ENCODE results near the gene GTF2H2C.
"Not testable (repeated sequence)": the region's sequence is repeated elsewhere in the genome, so short reads cannot be mapped to it uniquely, and the experiment has no call there.

The GTF2H2C gene
- total RNA-seq, result 3.9 to 6.6 (median 6.6) reads per million in 3 donors

DNA sequence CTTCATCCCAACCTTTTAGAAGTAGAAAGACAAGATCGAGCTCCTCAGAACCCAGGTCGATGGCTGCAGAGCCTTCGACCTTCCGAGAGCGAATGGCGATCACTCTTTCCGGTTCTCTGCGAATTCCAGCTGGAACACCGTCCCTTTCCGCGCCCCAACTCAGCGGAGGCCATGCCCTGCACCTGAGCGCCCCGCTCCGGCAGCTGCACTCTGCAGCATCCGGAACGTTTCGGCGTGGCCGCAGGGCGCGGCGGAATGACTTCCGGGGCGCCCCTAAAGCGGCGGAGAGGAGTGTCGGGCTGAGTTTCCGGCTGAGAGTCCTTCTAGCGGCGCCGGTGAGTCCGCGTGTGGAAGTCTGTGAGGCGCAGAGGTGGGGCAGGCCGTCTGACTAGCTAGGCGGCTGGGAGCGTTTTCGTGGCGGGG is at the start of gene GTF2H2C:
Gene GTF2H2C, plus strand, starts transcription at position 284 of the 423 bp plus-strand sequence. CDS start 4,942 bp downstream, outside the sequence.
- not testable (repeated sequence) for H3K27ac ChIP-seq (ENCODE audit: insufficient read depth, low read length, poor library complexity, severe bottlenecking); H3K4me1 ChIP-seq (ENCODE audit: control insufficient read depth, insufficient read depth, low read length, poor library complexity, severe bottlenecking); H3K9me3 ChIP-seq (ENCODE audit: control insufficient read depth, low read length); H3K27me3 ChIP-seq (replicated peaks; ENCODE audit: control insufficient read depth, insufficient read depth, low read length, poor library complexity, severe bottlenecking); H3K36me3 ChIP-seq (ENCODE audit: control insufficient read depth, insufficient read depth, low read length)
- peak; percentile 54 to 69 (median 57) for DNase-seq
- peak within 1 kb of the TSS; percentile 35 for H3K4me3 ChIP-seq (ENCODE audit: insufficient read depth, low read depth, low read length, poor library complexity, severe bottlenecking)

DNA sequence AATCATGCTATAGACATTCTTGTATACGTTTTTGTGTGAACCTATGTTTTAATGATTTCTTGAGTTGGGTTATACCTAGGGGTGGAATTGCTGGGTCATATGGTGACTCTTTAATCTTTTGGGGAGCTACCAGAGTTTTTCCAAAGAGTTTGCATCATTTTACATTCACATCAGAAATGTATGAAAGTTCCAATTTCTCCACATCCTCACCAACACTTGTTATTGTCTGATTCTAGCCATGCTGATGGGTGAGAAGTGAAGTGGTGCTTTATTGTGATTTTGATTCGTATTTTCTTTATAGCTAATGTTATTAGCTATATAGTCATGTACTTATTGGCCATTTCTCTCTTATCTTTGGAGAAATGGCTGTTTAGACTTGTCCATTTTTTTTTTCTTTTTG is 49.3 kb upstream of the GTF2H2C start:
- H3K36me3 ChIP-seq (ENCODE audit: control insufficient read depth, insufficient read depth, low read length), result no peaks in the 10 kb centered on the region
- no peak overlapping the region for H3K27ac ChIP-seq (ENCODE audit: insufficient read depth, low read length, poor library complexity, severe bottlenecking)
- no peaks in the 10 kb centered on the region for H3K27me3 ChIP-seq (replicated peaks; ENCODE audit: control insufficient read depth, insufficient read depth, low read length, poor library complexity, severe bottlenecking)

GRCh38 chr5:69512740-69513260 is 47.2 kb upstream of the GTF2H2C start:
- Histone ChIP-seq H3K36me3 (ENCODE audit: control insufficient read depth, insufficient read depth, low read length) (no peaks in the 10 kb centered on the region), H3K4me1 (ENCODE audit: control insufficient read depth, insufficient read depth, low read length, poor library complexity, severe bottlenecking) (no peaks in the 10 kb centered on the region), H3K27ac (ENCODE audit: insufficient read depth, low read length, poor library complexity, severe bottlenecking) (no peak overlapping the region), H3K4me3 (ENCODE audit: insufficient read depth, low read depth, low read length, poor library complexity, severe bottlenecking) (no peak overlapping the region), H3K9me3 (ENCODE audit: control insufficient read depth, low read length) (no peaks in the 10 kb centered on the region), H3K27me3 (replicated peaks; ENCODE audit: control insufficient read depth, insufficient read depth, low read length, poor library complexity, severe bottlenecking) (no peaks in the 10 kb centered on the region)
- no peak for DNase-seq

More for the DNA sequence above, 49.3 kb upstream of the GTF2H2C start:
- Histone ChIP-seq H3K9me3 (ENCODE audit: control insufficient read depth, low read length) (no peaks in the 10 kb centered on the region), H3K4me1 (ENCODE audit: control insufficient read depth, insufficient read depth, low read length, poor library complexity, severe bottlenecking) (no peaks in the 10 kb centered on the region), H3K4me3 (ENCODE audit: insufficient read depth, low read depth, low read length, poor library complexity, severe bottlenecking) (no peak overlapping the region)
- no peak for DNase-seq

DNA sequence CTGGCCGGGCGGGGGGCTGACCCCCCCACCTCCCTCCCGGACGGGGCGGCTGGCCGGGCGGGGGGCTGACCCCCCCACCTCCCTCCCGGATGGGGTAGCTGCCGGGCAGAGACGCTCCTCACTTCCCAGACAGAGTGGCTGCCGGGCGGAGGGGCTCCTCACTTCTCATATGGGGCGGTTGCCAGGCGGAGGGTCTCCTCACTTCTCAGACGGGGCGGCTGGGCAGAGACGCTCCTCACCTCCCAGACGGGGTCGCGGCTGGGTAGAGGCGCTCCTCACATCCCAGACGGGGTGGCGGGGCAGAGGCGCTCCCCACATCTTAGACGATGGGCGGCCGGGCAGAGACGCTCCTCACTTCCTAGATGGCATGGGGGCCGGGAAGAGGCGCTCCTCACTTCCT is 44.4 kb upstream of the GTF2H2C start:
- H3K36me3 ChIP-seq (ENCODE audit: control insufficient read depth, insufficient read depth, low read length); H3K4me1 ChIP-seq (ENCODE audit: control insufficient read depth, insufficient read depth, low read length, poor library complexity, severe bottlenecking); H3K27me3 ChIP-seq (replicated peaks; ENCODE audit: control insufficient read depth, insufficient read depth, low read length, poor library complexity, severe bottlenecking); H3K27ac ChIP-seq (ENCODE audit: insufficient read depth, low read length, poor library complexity, severe bottlenecking); H3K4me3 ChIP-seq (ENCODE audit: insufficient read depth, low read depth, low read length, poor library complexity, severe bottlenecking); H3K9me3 ChIP-seq (ENCODE audit: control insufficient read depth, low read length); DNase-seq: not testable (repeated sequence)

GRCh38 chr5:69516769-69517168 is 43.2 kb upstream of the GTF2H2C start:
- H3K4me1 ChIP-seq (ENCODE audit: control insufficient read depth, insufficient read depth, low read length, poor library complexity, severe bottlenecking), result no peaks in the 10 kb centered on the region
- no peak for DNase-seq
- no peaks in the 10 kb centered on the region for H3K36me3 ChIP-seq (ENCODE audit: control insufficient read depth, insufficient read depth, low read length)
- H3K4me3 ChIP-seq (ENCODE audit: insufficient read depth, low read depth, low read length, poor library complexity, severe bottlenecking), result no peak overlapping the region
- H3K27ac ChIP-seq (ENCODE audit: insufficient read depth, low read length, poor library complexity, severe bottlenecking), result no peak overlapping the region
- no peaks in the 10 kb centered on the region for H3K27me3 ChIP-seq (replicated peaks; ENCODE audit: control insufficient read depth, insufficient read depth, low read length, poor library complexity, severe bottlenecking)
- H3K9me3 ChIP-seq (ENCODE audit: control insufficient read depth, low read length), result no peaks in the 10 kb centered on the region

DNA sequence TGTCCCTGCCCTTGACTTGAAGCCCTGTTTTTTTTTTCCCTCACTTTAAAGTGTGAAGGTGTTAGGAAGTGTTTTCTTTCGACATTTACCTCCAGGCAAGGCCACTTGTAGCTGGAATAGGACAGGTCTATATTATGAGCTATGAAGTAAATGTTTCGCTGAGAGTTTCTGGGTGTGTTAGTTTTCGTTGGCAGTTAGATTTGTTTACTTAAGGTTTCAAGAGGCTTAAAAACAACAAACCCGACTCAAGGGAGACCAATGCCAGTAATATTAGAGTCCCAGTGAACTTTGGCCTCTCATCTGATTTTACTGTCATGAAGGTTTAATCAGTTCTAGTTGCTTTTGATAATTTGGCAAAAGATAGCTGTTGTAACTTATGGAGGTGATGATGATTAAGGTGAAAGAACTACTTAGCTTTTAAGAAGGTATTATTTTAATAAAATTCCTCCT is 42.2 kb upstream of the GTF2H2C start:
- Histone ChIP-seq H3K4me3 (ENCODE audit: insufficient read depth, low read depth, low read length, poor library complexity, severe bottlenecking) (no peak overlapping the region), H3K9me3 (ENCODE audit: control insufficient read depth, low read length) (no peaks in the 10 kb centered on the region), H3K27me3 (replicated peaks; ENCODE audit: control insufficient read depth, insufficient read depth, low read length, poor library complexity, severe bottlenecking) (no peaks in the 10 kb centered on the region), H3K27ac (ENCODE audit: insufficient read depth, low read length, poor library complexity, severe bottlenecking) (no peak overlapping the region), H3K4me1 (ENCODE audit: control insufficient read depth, insufficient read depth, low read length, poor library complexity, severe bottlenecking) (no peaks in the 10 kb centered on the region), H3K36me3 (ENCODE audit: control insufficient read depth, insufficient read depth, low read length) (no peaks in the 10 kb centered on the region)
- DNase-seq, result no peak

DNA sequence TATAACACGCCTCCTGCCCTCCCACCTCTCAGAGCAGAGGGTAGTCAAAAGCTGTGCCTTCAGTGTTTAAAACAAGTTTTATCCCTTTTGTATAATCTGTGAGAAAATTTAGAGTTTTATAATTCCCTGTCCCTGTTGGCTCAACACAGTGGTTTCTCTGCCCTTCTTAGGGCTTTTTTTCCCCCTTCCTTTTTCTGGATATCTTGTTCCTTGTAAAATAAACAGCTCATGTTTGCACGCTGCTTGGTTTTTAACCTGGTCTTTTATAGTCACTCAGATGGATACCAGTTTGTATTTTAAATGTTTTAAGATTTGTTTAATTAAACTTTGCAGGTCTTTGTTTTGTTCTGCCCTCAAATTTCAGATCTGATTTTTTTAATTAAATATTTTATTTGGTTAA is 40.7 kb upstream of the GTF2H2C start:
- H3K4me1 ChIP-seq (ENCODE audit: control insufficient read depth, insufficient read depth, low read length, poor library complexity, severe bottlenecking), result no peaks in the 10 kb centered on the region
- H3K9me3 ChIP-seq (ENCODE audit: control insufficient read depth, low read length), result no peaks in the 10 kb centered on the region

DNA sequence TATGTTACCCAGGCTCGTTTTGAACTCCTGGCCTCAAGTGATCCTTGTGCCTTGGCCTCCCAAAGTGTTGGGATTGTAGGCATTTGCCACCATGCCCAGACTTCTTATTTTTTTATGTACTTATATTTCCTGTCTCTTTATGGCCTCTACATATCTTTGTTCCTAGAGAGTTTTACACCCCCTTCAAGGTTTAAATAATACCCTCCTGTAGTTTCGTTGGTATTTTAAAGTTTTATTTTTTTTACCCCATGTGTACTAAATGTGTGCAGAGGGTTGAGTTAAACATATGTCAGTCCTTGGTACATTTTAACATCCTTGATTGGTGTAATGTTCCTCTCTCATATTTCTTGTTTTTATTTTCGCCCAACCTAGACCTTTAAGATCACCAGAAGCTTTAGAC is 38.0 kb upstream of the GTF2H2C start:
- Histone ChIP-seq H3K36me3 (ENCODE audit: control insufficient read depth, insufficient read depth, low read length) (no peaks in the 10 kb centered on the region), H3K4me3 (ENCODE audit: insufficient read depth, low read depth, low read length, poor library complexity, severe bottlenecking) (no peak overlapping the region), H3K9me3 (ENCODE audit: control insufficient read depth, low read length) (no peaks in the 10 kb centered on the region), H3K27me3 (replicated peaks; ENCODE audit: control insufficient read depth, insufficient read depth, low read length, poor library complexity, severe bottlenecking) (no peaks in the 10 kb centered on the region), H3K27ac (ENCODE audit: insufficient read depth, low read length, poor library complexity, severe bottlenecking) (no peak overlapping the region), H3K4me1 (ENCODE audit: control insufficient read depth, insufficient read depth, low read length, poor library complexity, severe bottlenecking) (no peaks in the 10 kb centered on the region)
- no peak for DNase-seq

More for the DNA sequence above, 40.7 kb upstream of the GTF2H2C start:
- H3K36me3 ChIP-seq (ENCODE audit: control insufficient read depth, insufficient read depth, low read length), result no peaks in the 10 kb centered on the region
- H3K27me3 ChIP-seq (replicated peaks; ENCODE audit: control insufficient read depth, insufficient read depth, low read length, poor library complexity, severe bottlenecking), result no peaks in the 10 kb centered on the region
- H3K27ac ChIP-seq (ENCODE audit: insufficient read depth, low read length, poor library complexity, severe bottlenecking), result no peak overlapping the region
- DNase-seq, result no peak
- no peak overlapping the region for H3K4me3 ChIP-seq (ENCODE audit: insufficient read depth, low read depth, low read length, poor library complexity, severe bottlenecking)

DNA sequence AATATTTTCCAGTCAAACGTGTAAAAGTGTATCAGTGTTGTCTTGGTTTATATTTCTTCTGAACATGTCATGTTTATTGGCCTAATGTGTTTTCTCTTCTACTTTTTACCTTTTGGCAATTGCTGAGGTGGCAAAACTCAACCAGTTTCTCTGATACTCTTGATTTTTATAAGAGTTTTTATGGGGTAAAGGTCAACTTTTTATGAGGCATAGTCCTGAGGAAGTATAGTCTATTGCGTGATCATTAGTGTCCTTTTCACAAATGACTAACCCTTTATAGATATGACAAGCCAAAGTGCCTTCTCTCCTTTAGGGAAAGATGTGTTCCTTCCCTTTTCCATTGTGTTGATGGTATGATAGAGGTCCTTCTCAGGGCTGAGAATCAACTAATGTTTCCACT is 34.5 kb upstream of the GTF2H2C start:
- H3K27me3 ChIP-seq (replicated peaks; ENCODE audit: control insufficient read depth, insufficient read depth, low read length, poor library complexity, severe bottlenecking), result no peaks in the 10 kb centered on the region
- no peaks in the 10 kb centered on the region for H3K4me1 ChIP-seq (ENCODE audit: control insufficient read depth, insufficient read depth, low read length, poor library complexity, severe bottlenecking)
- H3K9me3 ChIP-seq (ENCODE audit: control insufficient read depth, low read length), result no peaks in the 10 kb centered on the region
- DNase-seq, result no peak
- H3K4me3 ChIP-seq (ENCODE audit: insufficient read depth, low read depth, low read length, poor library complexity, severe bottlenecking), result no peak overlapping the region
- H3K36me3 ChIP-seq (ENCODE audit: control insufficient read depth, insufficient read depth, low read length), result no peaks in the 10 kb centered on the region
- H3K27ac ChIP-seq (ENCODE audit: insufficient read depth, low read length, poor library complexity, severe bottlenecking), result no peak overlapping the region

DNA sequence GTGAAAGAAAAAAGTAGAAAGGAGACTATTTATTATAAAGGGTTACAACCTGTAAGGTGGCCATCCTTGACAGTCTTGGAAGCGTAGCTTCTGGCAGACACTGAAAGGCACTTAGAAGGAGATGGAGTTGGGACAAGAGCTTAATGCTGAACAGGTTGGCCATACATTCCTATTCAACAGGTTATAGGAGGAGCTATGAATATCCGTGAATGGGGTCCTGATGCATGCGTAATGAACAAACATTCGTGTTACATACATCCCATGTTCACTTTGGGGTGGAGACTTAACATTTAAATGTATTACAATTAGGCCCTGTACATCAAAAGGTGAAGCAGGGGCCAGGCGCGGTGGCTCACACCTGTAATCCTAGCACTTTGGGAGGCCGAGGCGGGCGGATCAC is 33.3 kb upstream of the GTF2H2C start:
- H3K9me3 ChIP-seq (ENCODE audit: control insufficient read depth, low read length), result no peaks in the 10 kb centered on the region

More for the DNA sequence above, 33.3 kb upstream of the GTF2H2C start:
- Histone ChIP-seq H3K36me3 (ENCODE audit: control insufficient read depth, insufficient read depth, low read length) (no peaks in the 10 kb centered on the region), H3K4me3 (ENCODE audit: insufficient read depth, low read depth, low read length, poor library complexity, severe bottlenecking) (no peak overlapping the region), H3K4me1 (ENCODE audit: control insufficient read depth, insufficient read depth, low read length, poor library complexity, severe bottlenecking) (no peaks in the 10 kb centered on the region), H3K27ac (ENCODE audit: insufficient read depth, low read length, poor library complexity, severe bottlenecking) (no peak overlapping the region), H3K27me3 (replicated peaks; ENCODE audit: control insufficient read depth, insufficient read depth, low read length, poor library complexity, severe bottlenecking) (no peaks in the 10 kb centered on the region)
- no peak for DNase-seq

Data from effector memory CD4-positive, alpha-beta T cell (primary cell).